KMS-11 (cell line): ENCODE data around the gene RPS5.

Experiments used
- H2AFZ ChIP-seq: fragments of 200-600 bp; sonication (generic); 2 replicates; pipeline ENCODE4 v1.6.1; 2016; ENCODE audit warnings: antibody characterized with exemption, mixed run types, low read depth
- H3K27ac ChIP-seq: fragments of 200-600 bp; sonication (generic); 2 replicates; pipeline ENCODE4 v1.6.1; 2016; ENCODE audit warnings: mild to moderate bottlenecking, mixed run types
- H3K27me3 ChIP-seq: fragments of 200-600 bp; sonication (generic); 2 replicates; pipeline ENCODE4 v1.6.1; 2017; ENCODE audit warnings: mild to moderate bottlenecking, low read depth, mixed run types, moderate library complexity; ENCODE audit not compliant: insufficient read depth
- H3K36me3 ChIP-seq: fragments of 200-600 bp; sonication (generic); 2 replicates; pipeline ENCODE4 v1.6.1; 2017; ENCODE audit warnings: mild to moderate bottlenecking, mixed run types; ENCODE audit not compliant: insufficient read depth
- H3K4me1 ChIP-seq: fragments of 200-600 bp; sonication (generic); 2 replicates; pipeline ENCODE4 v1.6.1; 2016; ENCODE audit warnings: mild to moderate bottlenecking, low read depth, mixed run types; ENCODE audit not compliant: poor library complexity, severe bottlenecking
- H3K4me2 ChIP-seq: fragments of 200-600 bp; sonication (generic); 2 replicates; pipeline ENCODE4 v1.7.0; 2016; ENCODE audit warnings: mild to moderate bottlenecking, mixed run types
- H3K4me3 ChIP-seq: fragments of 200-600 bp; sonication (generic); IDR thresholded peaks from 2 replicates; pipeline ENCODE4 v1.6.1; 2017; ENCODE audit warnings: low read depth, low read length, mixed read lengths; ENCODE audit not compliant: insufficient read depth
- H3K79me2 ChIP-seq: fragments of 200-600 bp; sonication (generic); 2 replicates; pipeline ENCODE4 v1.6.1; 2016; ENCODE audit warnings: low read depth, mixed run types; ENCODE audit not compliant: insufficient read depth
- H3K9ac ChIP-seq: fragments of 200-600 bp; sonication (generic); 2 replicates; pipeline ENCODE4 v1.6.1; 2016; ENCODE audit warnings: mild to moderate bottlenecking, mixed run types
- H4K20me1 ChIP-seq: fragments of 200-600 bp; sonication (generic); 2 replicates; pipeline ENCODE4 v1.6.1; 2016; ENCODE audit warnings: mild to moderate bottlenecking, mixed run types; ENCODE audit not compliant: insufficient read depth
- TF ChIP-seq, protein P1 (sequence below): fragments of 200-600 bp; sonication (generic); conservative IDR thresholded peaks from 2 replicates; pipeline ENCODE4 v1.6.1; 2017; ENCODE audit warnings: low read depth, mild to moderate bottlenecking, antibody characterized with exemption, low read length, moderate library complexity, mixed read lengths

RPS5 gene

DNA sequence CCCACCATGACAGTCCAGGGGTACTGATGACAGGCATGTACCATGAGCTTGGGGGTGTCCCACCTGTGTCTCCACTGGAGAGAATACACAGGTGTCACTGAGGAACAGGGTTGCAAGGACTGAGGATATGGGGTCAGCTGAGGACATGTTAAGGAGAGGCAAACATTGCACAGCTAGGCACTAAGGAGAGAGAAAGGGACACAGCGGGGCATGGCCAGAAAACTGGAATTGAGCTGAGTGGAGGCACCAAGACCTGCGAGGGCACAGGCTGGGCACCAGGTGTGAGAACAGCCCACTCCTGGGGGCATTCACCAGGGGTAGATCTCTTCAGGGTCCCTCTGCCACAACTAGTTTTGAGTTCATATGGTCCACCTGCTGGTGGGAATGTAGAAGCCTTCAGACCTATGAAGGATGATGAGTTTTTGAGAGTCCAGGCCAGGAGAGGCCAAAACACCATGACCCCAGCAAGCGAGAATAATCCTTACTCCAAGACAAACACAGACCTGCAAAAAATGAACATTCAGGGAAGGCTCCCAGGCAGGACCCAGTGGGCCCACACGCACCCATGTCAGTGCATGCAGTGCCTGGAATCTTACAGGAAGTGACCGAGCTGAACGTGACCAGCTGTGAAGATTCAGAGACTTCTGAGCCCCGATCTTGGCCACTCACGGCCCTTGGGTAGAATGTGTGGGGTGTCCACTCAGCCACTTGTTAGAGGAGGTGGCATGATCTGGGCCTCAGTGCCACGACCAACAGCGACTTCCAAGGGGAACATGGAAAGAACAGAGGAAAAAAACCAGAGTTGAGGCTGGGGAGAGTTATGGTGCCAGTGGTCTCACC lies 20.0 kb downstream of the RPS5 start:
- no peaks in the 10 kb centered on the region for H3K36me3 ChIP-seq
- TF ChIP-seq, protein P1, sequence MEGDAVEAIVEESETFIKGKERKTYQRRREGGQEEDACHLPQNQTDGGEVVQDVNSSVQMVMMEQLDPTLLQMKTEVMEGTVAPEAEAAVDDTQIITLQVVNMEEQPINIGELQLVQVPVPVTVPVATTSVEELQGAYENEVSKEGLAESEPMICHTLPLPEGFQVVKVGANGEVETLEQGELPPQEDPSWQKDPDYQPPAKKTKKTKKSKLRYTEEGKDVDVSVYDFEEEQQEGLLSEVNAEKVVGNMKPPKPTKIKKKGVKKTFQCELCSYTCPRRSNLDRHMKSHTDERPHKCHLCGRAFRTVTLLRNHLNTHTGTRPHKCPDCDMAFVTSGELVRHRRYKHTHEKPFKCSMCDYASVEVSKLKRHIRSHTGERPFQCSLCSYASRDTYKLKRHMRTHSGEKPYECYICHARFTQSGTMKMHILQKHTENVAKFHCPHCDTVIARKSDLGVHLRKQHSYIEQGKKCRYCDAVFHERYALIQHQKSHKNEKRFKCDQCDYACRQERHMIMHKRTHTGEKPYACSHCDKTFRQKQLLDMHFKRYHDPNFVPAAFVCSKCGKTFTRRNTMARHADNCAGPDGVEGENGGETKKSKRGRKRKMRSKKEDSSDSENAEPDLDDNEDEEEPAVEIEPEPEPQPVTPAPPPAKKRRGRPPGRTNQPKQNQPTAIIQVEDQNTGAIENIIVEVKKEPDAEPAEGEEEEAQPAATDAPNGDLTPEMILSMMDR = peak; percentile 40; the same call in 1 of the 2 replicates

DNA sequence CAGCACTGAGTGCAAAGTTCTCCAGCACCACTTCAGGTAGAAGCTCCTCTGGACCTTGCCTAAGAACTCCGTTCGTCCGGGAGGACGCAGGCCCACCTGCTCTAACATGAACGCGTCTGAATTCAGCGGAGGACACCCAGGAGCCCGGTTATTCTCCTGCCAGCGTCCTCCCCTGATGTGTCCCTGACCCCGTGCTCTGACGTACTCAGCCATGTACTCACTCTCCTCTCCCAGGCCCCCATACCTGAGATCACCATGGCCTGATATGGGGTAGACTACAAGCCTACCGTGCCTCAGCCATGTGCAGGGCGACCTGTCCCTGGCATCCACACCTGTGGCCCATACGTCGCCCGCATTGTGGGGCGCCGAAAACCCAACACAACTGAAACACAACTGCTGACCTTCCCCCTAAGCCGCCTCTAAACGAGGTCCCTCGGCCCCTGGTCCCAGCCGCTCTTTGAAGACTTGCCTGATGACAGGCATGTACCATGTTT lies 20.6 kb downstream of the RPS5 start:
- Histone ChIP-seq H3K4me3 (peak overlapping the region; percentile 77), H3K9ac (peak overlapping the region; percentile 65), H3K79me2 (0 out of 2 replicates have a peak, but pooled peaks cover 8% of the 10 kb centered on the region), H3K27ac (peak overlapping the region; percentile 47), H3K4me1 (peaks cover 20% of the 10 kb centered on the region), H2AFZ (peak overlapping the region; percentile 81), H3K4me2 (peak overlapping the region; percentile 98), H3K27me3 (no peaks in the 10 kb centered on the region), H4K20me1 (no peaks in the 10 kb centered on the region), H3K36me3 (no peaks in the 10 kb centered on the region)
- TF ChIP-seq, protein P1 = no peak; the same call in 1 of the 2 replicates

More for the DNA sequence above, 20.0 kb downstream of the RPS5 start:
- peaks cover 22% of the 10 kb centered on the region for H3K4me1 ChIP-seq
- H3K27ac ChIP-seq = no peak overlapping the region
- H3K79me2 ChIP-seq = 0 out of 2 replicates have a peak, but pooled peaks cover 8% of the 10 kb centered on the region
- H3K27me3 ChIP-seq = no peaks in the 10 kb centered on the region
- no peak overlapping the region for H3K9ac ChIP-seq
- peak overlapping the region; percentile 98 for H3K4me2 ChIP-seq
- H4K20me1 ChIP-seq = no peaks in the 10 kb centered on the region
- H2AFZ ChIP-seq = no peak overlapping the region
- H3K4me3 ChIP-seq = no peak overlapping the region

DNA sequence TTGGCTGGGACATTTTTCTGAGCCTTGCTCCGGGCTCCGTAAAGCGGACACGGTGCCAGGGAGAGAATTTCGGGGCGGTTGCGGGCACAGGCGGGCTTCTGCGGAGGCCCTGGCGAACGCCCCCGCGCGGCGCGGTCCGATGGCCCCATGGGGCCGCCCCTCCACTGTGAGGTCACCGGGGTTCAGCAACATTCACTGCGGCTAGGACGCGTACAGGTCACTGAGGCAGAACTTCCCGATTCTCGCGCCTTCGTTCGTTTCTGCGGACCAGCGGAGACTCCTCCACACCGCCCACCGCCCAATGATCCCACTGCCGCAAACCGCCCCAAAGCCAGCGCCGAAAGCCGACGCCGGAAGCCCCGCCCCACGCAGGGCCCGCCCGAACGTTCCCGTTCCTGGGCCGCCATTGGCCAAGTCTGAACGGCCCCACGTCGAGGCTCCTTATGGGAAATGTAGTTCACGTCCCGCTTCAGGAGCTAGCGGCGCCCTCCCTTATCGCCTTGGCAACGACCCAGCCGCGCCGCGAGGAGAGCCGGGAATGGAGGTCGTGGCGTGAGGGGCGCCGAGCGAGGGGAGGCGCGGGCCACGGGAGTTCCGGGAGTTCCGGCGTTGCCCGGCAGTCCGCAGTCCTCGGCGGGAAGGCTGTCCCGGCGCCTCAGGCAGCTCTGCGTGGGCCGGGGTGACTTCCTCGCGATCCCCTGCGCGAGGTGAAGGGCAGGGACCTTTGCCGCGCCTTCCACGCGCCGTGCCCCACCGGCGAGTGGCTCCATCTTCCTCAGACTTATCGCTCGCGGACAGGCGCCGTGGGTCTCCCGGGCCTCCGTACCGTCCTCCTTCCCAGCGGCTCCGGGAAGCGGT lies 21.3 kb downstream of the RPS5 start, which contains the start of gene ZNF584:
Gene ZNF584 (plus strand): TSS at position 498 of the 858 bp plus-strand sequence. CDS start 499 bp downstream, outside the sequence.
- TF ChIP-seq, protein P1 = 0 out of 2 replicates have a peak, but pooled peaks have one; percentile 25
- H3K9ac ChIP-seq = peak within 1 kb of the TSS; percentile 65
- peaks cover 20% of the 10 kb centered on the region for H3K4me1 ChIP-seq
- H3K36me3 ChIP-seq = no peaks in the 10 kb centered on the region
- H3K27ac ChIP-seq = peak within 1 kb of the TSS; percentile 47
- H3K4me3 ChIP-seq = peak within 1 kb of the TSS; percentile 77
- peak within 1 kb of the TSS; percentile 81 for H2AFZ ChIP-seq
- peak within 1 kb of the TSS; percentile 98 for H3K4me2 ChIP-seq
- no peaks in the 10 kb centered on the region for H4K20me1 ChIP-seq
- 0 out of 2 replicates have a peak, but pooled peaks cover 8% of the 10 kb centered on the region for H3K79me2 ChIP-seq
- H3K27me3 ChIP-seq = no peaks in the 10 kb centered on the region
